Omental fat pad (tissue), 4 donors: Measurements from ENCODE around the gene FGGY. TPM values are rescaled to one million over a fixed set of nuclear protein-coding genes. Genes with fewer than 3 reads are reported as not detected.
A peak's percentile ranks its signal among the peaks of the same experiment; 100 is the strongest.

Source experiments
- ATAC-seq: fragments of 150-250 bp; one replicate; pipeline ENCODE4 v1.9.1; 2016; ENCODE audit warnings: mild to moderate bottlenecking, moderate library complexity; ENCODE audit not compliant: low FRiP score
- DNase-seq: peaks from one replicate; pipeline ENCODE4 v3.0.0-alpha.2; 2019; ENCODE audit warnings: low spot score
- CTCF ChIP-seq, 3 donors: fragments of 450-650 bp; IDR thresholded peaks; one replicate each; pipeline ENCODE4 v1.5.1; 2016 to 2017; ENCODE audit warnings: antibody characterized with exemption in 3 of 3, mild to moderate bottlenecking in 3 of 3, moderate library complexity in 2 of 3
- total RNA-seq, 4 donors: library from RNA; depleted of rRNA; stranded (reverse); fragments of >200 nt; gene quantifications; one replicate each; pipeline ENCODE4 v1.1.0, GENCODE V29; 2016

The FGGY gene
- total RNA-seq, 4 donors from 2014 or later = 4.9 to 20.6 (median 10.7) TPM

GRCh38 chr1:59366346-59366745, 69.5 kb downstream of the FGGY start:
- ATAC-seq (no peak), DNase-seq (no peak)
- no peak for TF ChIP-seq CTCF (IDR thresholded peaks at IDR 0.05)

- no peak for DNase-seq
- TF ChIP-seq CTCF (IDR thresholded peaks at IDR 0.05) = no peak
Measured at GRCh38 chr1:59367301-59368007, 70.6 kb downstream of the FGGY start.

GRCh38 chr1:59368008-59368670, 71.2 kb downstream of the FGGY start:
- ATAC-seq (peak; percentile 69), DNase-seq (no peak)
- TF ChIP-seq CTCF (IDR thresholded peaks at IDR 0.05) = no peak

More at GRCh38 chr1:59367301-59368007, 70.6 kb downstream of the FGGY start:
- peak; percentile 91 for ATAC-seq

GRCh38 chr1:59375321-59376220, 78.7 kb downstream of the FGGY start:
- DNase-seq (no peak), ATAC-seq (peak; percentile 66)
- TF ChIP-seq CTCF (IDR thresholded peaks at IDR 0.05) = no peak

- DNase-seq (no peak), ATAC-seq (no peak)
- no peak for TF ChIP-seq CTCF (IDR thresholded peaks at IDR 0.05)
Measured at GRCh38 chr1:59377350-59377904, 80.5 kb downstream of the FGGY start.

- no peak for TF ChIP-seq CTCF (IDR thresholded peaks at IDR 0.05)
- ATAC-seq (no peak), DNase-seq (no peak)
Measured at GRCh38 chr1:59378621-59379370, 81.9 kb downstream of the FGGY start.
